Measurements from ENCODE around the gene KRIT1.

DNA sequence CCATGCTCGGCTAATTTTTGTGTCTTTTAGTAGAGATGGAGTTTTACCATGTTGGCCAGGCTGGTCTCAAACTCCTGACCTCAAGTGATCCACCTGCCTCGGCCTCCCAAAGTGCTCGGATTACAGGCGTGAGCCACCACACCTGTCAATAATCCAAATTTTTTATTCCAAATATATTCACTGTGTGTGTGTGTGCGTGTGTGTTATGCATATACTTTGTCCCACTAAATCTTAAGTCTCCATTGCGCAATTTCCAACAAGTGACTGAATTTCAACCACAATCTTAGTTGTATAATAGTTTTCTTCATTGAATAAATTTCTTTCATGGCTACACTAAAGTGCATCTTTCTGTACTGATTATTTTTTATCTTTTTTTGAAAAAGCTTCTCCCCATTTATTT, 2.7 kb downstream of the KRIT1 start:
- TF ChIP-seq, protein P1, sequence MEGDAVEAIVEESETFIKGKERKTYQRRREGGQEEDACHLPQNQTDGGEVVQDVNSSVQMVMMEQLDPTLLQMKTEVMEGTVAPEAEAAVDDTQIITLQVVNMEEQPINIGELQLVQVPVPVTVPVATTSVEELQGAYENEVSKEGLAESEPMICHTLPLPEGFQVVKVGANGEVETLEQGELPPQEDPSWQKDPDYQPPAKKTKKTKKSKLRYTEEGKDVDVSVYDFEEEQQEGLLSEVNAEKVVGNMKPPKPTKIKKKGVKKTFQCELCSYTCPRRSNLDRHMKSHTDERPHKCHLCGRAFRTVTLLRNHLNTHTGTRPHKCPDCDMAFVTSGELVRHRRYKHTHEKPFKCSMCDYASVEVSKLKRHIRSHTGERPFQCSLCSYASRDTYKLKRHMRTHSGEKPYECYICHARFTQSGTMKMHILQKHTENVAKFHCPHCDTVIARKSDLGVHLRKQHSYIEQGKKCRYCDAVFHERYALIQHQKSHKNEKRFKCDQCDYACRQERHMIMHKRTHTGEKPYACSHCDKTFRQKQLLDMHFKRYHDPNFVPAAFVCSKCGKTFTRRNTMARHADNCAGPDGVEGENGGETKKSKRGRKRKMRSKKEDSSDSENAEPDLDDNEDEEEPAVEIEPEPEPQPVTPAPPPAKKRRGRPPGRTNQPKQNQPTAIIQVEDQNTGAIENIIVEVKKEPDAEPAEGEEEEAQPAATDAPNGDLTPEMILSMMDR (IDR thresholded peaks at IDR 0.05 in 8 of 11, conservative IDR thresholded peaks at IDR 0.05 in 3 of 11): no peak
- TF ChIP-seq POLR2AphosphoS5 (IDR thresholded peaks at IDR 0.05): no peak

All from spleen (tissue), 7 donors.